HG03575 (cell line): ENCODE results near the gene LILRB5.
"Not testable (repeated sequence)": the region's sequence is repeated elsewhere in the genome, so short reads cannot be mapped to it uniquely, and the experiment has no call there.

Experiments used
- ATAC-seq: cut with Tn5 transposase; IDR thresholded peaks from one replicate; pipeline ENCODE4 v1.9.1; 2021; ENCODE audit not compliant: unreplicated experiment, insufficient number of reproducible peaks, low FRiP score; ENCODE audit errors: extremely low read depth

Gene LILRB5

DNA sequence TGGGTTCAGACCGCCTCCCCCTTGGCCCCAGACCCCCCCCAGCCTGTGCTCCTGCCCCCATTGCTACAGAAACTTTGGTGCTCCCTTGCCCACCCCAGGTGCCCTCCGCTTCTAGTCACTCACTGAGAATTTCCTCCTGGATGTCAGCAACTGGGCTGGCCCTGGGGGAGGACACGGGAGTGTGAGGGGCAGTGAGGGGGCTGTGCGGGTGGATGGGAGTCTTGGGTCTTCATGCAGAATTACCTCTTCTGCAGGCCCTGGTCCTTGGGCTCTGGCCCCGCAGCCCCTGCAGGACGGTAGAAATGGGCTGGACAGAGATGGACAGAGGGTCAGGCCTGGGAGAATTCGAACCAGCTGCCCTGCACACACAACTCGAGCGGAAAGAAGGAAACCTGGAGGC, 4.8 kb downstream of the LILRB5 start:
- no peak for ATAC-seq

DNA sequence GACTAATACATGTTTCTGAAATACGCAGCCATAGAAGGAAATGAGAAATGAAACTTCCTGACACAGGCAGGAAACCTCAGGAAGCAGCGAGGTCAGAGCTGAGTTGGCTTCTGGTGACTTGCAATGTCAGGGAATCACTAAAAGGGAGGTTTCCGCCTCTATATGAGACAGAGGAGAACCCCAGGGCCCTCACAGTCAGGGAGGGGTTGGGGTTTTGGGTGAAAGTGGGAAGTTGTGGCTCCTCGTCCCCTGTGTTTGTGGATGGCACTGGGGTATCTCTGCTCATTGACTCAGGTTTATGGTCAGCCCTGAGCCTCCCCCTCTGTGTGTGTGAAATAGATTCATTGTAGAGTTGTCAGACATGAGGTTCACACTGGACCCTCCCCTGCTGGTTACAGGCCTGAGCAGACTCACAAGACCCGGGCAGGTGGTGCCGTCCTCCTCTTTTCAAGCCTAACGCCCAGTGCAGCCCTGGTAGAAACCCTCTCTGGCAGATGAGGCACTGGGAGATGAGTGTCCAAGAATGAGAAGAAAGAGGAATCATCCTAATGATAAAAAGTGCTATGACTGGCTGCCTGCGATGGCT, 9.0 kb downstream of the LILRB5 start:
- no peak for ATAC-seq

DNA sequence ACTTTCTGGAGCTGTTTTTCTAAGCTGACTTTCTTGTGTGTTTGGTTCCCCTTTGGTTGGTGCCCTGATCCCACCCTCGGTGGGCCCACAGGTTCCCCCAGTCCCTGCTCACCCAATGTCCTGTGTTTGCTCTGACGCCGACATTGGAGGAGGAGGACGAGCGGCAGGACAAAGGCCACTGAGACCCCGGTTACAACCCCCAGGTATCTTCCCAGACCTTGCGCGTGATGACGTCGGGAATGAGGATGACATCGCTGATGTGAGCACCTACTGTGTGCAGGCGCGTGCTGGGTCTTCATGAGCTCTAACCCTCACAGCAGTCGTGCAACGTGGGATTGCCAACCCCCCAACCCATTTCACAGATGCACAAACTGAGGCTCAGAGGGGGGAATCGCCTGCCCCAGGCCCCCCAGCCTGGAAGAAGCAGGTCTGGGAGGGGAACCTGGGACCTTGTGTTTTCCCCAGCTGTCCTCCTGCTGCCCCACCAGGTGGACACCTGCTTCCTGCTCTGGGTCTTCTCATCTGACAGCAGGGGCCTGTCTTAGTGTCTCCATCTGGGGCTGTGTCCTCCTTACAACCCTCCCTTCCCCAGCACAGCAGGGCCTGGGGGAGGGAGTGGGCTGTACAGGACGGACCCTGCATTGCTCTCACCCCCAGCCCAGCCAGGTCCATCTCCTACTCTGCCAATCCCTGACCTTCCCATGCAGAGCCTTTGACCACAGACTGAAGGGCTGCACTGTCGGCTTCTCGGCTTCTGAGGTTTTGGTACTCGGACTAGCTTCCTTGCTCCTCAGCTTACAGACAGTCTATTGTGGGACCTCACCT, 9.8 kb downstream of the LILRB5 start:
- ATAC-seq: no peak

DNA sequence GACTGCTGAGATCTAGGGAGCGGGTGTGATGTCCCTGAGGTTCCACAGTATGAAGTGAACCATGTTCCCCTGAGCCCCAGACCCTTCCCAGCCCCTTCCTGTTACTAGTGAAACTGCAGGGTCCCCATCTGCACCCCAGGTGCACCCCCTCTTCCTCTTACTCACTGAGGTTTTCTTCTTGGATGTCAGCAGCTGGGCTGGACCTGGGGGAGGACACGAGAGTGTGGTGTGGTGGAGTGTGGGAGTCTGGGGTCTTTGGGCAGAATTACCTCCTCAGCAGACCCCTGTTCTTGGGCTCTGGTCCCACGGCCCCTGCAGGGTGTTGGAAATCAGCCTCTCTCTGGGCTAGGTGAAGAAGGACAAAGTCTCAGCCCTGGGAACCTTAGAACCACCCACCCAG, 11.1 kb downstream of the LILRB5 start:
- ATAC-seq: no peak

DNA sequence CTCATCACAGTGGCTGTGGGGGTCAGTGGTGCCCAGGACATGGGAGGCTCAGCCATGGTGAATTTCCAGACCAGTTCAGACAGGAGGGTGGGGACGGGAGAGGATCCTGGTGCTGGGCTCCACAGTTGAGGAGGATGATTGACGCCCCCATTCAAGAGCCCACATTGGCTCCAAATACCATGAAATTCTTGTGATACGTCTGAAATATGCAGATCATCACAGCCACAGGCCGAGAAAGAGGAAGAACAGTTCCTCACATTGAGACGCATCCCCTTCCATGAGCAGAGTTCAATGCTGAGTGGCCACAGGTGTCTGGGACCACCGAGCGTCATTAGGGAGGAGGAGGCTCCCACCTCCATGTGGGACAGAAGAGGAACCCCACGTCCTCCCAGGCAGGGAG, 13.3 kb downstream of the LILRB5 start:
- not testable (repeated sequence) for ATAC-seq

DNA sequence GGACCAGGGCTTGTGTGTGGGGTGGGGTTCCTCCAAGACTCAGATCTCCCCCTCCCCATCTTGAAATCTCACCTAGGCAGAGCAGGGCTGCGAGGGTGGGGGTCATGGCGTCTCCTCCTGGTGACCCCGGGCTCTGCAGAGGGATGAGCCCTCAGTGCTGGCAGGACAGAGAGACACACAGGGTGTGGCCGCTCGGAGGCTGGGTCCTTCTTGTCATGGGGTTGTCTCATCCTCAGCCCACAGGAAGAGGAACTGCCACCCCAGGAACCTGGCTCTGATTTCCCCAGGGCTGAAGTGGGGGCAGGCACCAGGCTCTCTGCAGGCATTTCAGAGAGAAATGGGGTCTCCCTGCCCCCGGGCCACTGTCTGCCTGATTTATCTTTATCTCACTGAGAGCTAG, 14.4 kb downstream of the LILRB5 start, which contains the start of gene LILRA6:
Gene LILRA6, minus strand, starts transcription at position 145 of the 400 bp plus-strand sequence.
- not testable (repeated sequence) for ATAC-seq

DNA sequence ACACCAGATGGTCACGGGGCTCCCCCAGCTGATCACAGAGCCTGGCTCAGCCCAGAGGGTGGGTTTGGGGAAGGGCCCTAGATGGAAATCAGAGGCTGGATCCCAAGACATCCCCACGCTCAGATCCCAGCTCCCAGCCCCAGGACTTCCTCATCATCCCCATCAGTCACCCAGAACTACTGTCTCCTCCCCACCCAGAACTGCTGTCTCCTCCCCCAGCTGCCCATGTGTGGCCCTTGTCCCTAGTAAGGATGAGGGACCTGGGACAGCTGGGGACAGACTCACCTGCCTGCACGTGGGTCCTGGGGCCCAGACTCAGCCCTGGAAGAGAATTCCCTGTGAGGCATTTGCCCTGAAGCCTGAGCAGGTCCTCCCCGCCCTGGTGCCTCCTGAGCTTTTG, 14.8 kb downstream of the LILRB5 start:
- not testable (repeated sequence) for ATAC-seq

DNA sequence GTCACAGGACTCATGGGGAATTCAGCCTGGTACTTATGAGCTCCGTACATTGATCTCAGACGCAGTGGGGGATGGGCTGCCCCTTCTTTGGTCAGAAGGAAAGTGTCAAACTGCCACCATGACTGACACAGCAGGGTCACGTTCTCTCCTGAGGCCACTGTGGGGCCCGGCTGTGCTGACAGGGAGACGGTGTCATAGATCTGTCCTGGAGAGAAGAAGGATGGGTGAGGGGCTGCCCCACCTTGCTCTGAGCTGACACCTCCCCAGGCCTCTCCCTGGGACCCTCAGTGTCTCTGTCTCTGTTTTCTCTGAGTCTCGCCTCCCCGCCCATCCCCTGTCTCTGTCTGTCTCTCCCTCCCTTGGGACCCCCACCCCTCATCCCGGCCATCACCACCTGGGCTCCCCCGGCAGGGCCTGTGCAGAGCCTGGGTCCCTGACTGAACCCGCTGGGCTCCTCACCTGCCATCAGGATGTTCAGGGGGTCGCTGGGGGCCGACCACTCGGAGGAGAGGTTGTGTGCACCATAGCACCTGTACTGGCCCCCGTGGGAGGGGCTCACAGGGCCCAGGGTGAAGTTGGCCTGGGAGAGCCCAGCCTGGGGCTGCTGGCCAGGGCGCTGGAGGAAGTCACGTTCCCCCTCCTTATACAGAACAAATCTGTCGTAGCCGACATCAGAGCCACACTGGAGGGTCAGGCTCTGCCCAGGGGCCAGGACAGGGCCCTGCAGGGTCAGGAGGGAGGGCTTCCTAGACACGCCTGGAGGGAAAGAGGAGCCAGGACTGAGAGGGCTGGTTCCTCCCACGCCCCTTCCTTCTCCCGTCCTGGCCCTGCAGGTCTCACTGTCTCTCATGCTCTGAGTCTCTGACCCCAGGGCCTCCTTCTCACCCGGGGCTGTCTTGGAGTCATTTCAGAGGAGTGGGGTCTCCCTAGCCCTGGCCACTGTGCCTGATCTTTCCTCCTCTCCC, 16.4 kb downstream of the LILRB5 start:
- ATAC-seq: not testable (repeated sequence)

DNA sequence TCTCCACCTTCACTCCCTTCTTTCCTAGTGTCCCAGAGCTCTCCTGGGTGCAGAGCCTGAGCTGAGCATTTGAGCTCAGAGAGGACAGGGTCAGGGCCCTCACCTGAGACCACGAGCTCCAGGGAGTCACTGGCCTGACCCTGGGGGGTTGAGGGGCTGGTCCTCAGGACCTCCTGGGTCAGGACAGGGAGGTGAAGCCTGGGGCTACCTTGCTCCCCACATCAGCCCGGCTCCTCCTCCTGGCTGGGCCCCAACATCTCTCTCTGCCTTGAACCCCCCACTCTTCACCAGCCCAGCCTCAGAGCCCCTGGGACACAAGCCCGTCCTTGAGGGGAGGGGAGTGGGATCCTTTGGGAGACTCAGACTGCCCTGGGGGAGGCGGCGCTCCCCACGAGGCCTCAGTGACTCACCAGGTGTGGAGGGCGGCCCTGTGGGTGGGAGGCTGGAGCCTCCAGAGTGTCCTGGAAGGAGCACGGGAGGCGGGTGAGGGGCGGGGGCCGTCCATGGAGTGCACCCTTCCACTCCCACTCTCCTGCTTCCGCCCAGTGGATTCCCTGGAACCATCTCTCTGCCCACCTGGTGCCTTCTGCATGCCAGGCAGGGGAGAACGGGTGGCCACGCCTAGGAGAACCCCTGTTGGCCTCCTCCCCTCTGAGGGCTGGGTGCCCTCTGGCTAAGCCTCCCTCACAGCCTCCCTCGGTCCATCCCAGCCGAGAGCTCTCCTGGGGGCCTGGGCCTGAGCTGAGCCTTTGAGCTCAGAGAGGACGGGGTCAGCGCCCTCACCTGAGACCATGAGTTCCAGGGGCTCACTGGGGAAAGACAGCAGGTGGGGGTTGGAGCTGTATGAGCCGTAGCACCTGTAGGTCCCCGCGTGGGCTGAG, 17.3 kb downstream of the LILRB5 start:
- ATAC-seq: not testable (repeated sequence)

DNA sequence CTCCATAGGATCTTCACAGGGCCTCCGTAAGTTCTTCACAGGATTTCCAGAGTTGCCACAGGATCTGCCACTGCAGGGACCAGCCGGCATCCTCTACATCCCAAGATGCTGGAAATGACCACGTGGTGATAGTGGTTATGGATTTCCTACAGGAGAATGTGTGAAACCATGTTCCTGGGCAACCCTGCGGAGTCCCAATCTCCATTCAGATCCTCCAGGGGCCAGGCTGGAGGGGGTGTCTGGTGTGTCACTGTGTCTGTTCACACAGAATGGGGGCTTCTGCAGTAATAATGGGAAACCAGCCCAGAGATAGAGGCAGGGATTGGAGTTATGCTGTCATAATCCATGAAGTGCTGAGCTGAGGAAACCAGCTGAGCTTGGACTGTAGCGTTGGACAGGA, 23.1 kb downstream of the LILRB5 start:
- ATAC-seq: no peak

DNA sequence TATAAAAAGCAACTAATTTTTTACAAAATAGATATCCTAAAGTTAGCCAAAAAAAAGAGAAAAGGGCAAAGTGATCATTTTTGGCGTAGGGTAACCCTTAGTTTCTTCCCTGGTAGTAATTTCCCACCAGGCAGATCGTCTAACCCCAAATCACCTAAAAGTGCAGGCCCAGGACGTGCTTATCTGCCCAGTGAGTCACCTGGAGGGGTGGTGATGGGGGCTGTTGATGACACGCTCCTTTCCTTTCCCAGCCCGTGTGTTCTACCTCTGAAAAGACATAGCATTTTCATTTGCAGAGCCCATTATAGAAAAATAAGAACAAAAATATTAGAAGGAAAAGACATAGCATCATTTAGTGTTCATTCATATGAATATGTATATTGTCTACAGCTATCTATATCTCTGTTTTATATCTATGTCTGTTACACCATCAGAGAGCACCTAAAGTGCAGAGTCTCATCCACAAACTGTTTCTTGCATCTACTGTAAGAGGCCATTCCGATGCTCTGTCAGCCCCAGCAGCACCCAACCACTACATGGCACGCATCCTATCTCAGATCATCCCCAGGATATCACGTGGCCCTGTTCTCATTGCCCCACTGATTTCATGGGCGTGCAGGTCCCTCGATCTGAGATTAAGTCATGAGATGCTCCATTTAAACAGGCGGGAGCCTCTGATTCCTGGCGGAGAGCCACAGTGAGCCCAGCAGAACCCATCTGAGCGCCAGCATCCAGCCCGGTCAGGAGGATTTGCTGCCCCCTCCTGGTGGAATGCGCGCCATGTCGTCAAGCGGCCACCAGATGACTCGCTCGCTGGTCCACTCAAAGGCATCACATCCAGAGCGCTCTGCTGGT, 25.8 kb downstream of the LILRB5 start:
- no peak for ATAC-seq

DNA sequence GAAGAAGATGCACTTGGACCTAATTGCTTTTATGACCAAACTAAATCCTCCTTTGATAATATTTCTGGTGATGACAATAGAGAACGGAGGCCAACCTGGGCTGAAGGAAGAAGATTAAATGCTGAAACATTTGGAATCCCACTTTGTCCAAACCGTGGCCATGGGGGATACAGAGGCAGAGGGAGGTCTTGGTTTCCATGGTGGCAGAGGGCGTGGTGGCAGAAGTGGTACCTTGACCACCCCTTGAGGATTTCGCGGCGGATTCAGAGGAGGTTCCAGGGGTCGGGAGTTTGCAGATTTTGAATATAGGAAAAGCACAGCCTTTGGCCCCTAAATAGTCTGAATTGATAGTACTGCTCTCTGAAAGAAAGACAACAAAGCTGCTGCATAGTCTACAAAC, 27.0 kb downstream of the LILRB5 start:
- no peak for ATAC-seq

DNA sequence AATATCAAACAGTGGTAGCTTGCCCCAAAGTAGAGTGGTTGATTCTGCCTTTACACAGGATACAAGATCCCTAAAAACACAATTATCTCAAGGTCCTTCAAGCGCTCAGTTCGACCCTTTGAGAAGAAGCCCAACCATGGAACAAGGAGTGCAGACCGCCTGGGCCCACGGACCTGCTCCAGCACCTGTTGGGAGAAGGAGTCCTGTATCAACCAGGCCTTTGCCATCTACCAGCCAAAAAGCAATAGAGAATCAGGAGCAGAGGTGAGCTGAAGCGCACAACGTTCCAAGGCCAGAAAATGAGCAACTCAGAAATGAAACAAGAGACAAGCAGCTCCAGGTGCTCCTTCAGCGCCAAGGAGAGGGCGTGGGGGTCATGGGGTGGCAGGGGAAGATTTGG, 27.9 kb downstream of the LILRB5 start:
- ATAC-seq: no peak

DNA sequence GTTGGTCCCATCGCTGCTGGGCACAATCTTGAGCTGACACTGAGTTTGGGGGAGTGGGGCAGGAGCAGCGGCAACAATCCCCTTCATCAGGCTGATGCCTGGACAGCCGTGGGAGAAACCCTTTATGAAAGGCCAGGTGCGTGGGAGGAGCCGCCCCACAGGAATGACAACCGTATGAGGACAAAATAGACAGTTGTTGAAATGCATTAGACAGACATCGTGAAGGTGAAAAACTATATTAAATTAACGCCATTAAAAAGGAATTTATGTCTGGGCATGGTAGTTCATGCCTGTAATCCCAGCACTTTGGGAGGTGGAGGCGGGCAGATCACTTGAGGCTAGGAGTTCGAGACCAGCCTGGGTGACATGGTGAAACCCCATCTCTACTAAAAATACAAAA, 32.5 kb downstream of the LILRB5 start:
- not testable (repeated sequence) for ATAC-seq

DNA sequence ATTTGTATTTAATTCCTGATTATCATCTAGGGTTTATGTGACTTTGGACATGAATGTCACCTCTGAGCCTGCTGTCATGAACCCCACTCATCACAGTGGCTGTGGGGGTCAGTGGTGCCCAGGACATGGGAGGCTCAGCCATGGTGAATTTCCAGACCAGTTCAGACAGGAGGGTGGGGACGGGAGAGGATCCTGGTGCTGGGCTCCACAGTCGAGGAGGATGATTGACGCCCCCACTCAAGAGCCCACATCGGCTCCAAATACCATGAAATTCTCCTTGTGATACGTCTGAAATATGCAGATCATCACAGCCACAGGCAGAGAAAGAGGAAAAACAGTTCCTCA, 33.2 kb downstream of the LILRB5 start:
- ATAC-seq: not testable (repeated sequence)

DNA sequence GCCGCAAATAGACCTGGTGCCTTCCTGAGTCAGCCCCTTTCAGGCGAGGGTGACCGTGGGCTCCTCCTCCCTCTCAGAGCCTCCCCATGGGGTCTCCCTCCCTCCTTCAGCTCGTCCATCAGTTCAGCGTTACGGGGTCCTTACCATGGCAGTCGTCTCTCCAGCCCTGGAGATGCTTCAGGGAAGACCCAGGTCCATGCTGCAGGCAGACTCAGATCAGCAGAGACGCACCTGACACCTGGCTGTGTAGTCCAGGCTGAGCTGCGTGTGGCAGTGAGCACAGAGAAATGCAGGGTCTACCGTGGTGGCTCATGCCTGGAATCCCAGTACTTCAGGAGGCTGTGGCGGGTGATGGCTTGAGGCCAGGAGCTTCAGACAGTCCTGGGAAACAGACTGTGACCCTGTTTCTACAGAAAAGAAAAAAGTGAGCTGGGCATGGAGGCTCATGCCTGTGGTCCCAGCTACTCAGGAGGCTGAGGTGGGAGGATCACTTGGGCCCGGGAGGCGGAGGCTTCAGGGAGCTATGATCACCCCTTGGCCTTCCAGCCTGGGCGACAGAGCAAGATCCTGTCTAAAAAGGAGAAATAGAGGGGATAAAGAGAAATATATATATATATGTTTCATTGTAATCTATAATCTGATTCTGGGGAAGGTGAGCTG, 33.7 kb downstream of the LILRB5 start:
- ATAC-seq: not testable (repeated sequence)

DNA sequence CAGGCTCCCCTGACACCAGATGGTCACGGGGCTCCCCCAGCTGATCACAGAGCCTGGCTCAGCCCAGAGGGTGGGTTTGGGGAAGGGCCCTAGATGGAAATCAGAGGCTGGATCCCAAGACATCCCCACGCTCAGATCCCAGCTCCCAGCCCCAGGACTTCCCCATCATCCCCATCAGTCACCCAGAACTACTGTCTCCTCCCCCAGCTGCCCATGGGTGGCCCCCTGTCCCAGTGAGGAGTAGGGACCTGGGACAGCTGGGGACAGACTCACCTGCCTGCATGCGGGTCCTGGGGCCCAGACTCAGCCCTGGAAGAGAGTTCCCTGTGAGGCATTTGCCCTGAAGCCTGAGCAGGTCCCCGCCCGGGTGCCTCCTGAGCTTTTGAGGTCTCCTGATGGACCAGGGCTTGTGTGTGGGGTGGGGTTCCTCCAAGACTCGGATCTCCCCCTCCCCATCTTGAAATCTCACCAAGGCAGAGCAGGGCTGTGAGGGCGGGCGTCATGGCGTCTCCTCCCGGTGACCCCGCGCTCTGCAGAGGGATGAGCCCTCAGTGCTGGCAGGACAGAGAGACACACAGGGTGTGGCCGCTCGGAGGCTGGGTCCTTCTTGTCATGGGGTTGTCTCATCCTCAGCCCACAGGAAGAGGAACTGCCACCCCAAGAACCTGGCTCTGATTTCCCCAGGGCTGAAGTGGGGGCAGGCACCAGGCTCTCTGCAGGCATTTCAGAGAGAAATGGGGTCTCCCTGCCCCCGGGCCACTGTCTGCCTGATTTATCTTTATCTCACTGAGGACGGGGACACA, 34.4 kb downstream of the LILRB5 start, which contains the start of gene LILRB3:
Gene LILRB3, minus strand, starts transcription at position 534 of the 803 bp plus-strand sequence. Its CDS starts 31 bp downstream, at position 503.
- ATAC-seq: not testable (repeated sequence)
